HFF-Myc (cell line): ENCODE data around the gene ZC3H12C.
A peak's percentile ranks its signal among the peaks of the same experiment; 100 is the strongest.

Source experiments
- DNase-seq: peaks from one replicate; pipeline ENCODE4 v3.0.0-alpha.2; 2011; ENCODE audit warnings: low read depth; ENCODE audit errors: extremely low read depth
- H3K4me3 ChIP-seq: replicated peaks from 2 replicates; pipeline ENCODE4 v1.5.1; 2011; ENCODE audit warnings: low read depth, mild to moderate bottlenecking, control low read depth, low read length
- CTCF ChIP-seq: IDR thresholded peaks from 2 replicates; pipeline ENCODE4 v1.5.1; 2012; ENCODE audit warnings: mild to moderate bottlenecking, low read depth, low read length, control low read depth; ENCODE audit errors: missing control alignments

ZC3H12C gene

GRCh38 chr11:110126936-110127335 is 33.7 kb downstream of the ZC3H12C start:
- TF ChIP-seq CTCF: no peak
- no peak for DNase-seq
- no peak overlapping the region for H3K4me3 ChIP-seq

DNA sequence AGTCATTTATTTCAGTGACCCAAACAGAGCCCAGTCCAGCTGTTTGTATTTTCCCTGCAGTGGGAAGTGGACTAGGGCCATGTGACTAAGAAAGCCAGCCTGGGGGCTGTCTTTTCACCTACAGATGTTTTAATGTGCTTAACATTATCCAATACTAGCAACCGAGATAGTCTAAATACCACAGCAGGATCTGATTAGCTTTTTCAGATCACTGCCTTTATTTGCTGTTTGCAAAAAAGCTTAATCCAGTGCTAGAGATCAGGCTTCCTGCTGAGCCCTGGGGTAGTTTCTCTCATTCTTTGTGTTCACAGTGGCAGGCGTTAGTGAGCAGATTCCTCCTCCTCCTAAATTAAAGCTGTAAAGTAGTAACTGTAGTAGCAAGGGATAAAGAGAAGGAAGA is 35.0 kb downstream of the ZC3H12C start:
- H3K4me3 ChIP-seq: no peak overlapping the region
- peak; percentile 55 for DNase-seq
- no peak for TF ChIP-seq CTCF

- no peak for DNase-seq
- no peak overlapping the region for H3K4me3 ChIP-seq
- no peak for TF ChIP-seq CTCF
Measured at GRCh38 chr11:110130642-110131238, 37.5 kb downstream of the ZC3H12C start.

- H3K4me3 ChIP-seq: no peak overlapping the region
- no peak for TF ChIP-seq CTCF
- DNase-seq: no peak
Measured at GRCh38 chr11:110131386-110132123, 38.4 kb downstream of the ZC3H12C start.

DNA sequence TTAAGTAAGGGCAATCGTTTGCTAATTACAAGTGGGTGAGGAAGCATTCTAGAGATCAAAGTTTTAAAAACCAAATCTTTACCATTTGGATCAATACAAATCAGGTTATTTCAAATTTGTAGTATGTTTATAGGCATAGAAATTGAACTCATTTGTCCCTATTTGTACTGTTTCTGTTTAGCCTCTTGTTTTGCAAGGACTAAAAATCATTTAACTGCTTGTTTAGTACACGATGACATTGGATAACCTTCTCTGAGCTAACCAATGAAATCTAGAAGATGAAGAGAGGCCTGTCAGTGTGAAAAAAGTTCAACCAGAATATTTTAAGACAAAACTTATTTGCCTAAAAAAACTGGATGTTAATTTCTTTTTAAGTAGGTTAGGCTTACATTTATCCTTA is 40.0 kb downstream of the ZC3H12C start:
- TF ChIP-seq CTCF: no peak
- no peak overlapping the region for H3K4me3 ChIP-seq
- DNase-seq: no peak

DNA sequence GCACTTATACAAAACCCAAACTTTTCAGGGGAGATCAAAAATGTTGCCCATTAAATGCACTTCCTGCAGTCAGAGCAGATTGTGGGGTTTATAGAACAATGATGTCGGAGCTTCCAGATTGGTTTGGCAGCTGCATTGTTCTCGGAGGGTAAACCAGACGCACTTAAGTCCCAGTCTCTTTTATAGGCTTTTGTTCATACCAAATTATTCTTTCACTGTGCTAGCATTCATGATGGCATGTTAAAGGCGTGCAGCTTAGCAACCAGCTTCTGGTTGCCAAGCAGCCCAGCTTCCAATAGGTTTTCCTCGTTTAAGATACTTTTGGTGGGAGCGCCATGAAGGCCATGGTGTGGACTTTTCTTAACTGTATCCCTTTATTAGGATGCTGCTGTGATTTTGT is 40.9 kb downstream of the ZC3H12C start:
- no peak for TF ChIP-seq CTCF
- H3K4me3 ChIP-seq: no peak overlapping the region
- no peak for DNase-seq
